Keratinocyte (primary cell): ENCODE results near the gene TAS2R30. TPM values are rescaled to one million over a fixed set of nuclear protein-coding genes. Genes with fewer than 3 reads are reported as not detected.

Experiments
- DNase-seq: peaks from one replicate; pipeline ENCODE4 v3.0.0-alpha.2; 2011; ENCODE audit warnings: low read depth, missing footprints, low spot score
- FAIRE-seq: peaks from 2 replicates; lab custom pipeline; 2011; peaks lifted over from hg19 to GRCh38; lab: Jason Lieb, UNC
- H2AFZ ChIP-seq: 2 replicates; pipeline ENCODE4 v1.6.0; 2012; ENCODE audit warnings: low read length, control low read depth, inconsistent platforms; ENCODE audit not compliant: control insufficient read depth
- H3K27ac ChIP-seq: 2 replicates; pipeline ENCODE4 v1.5.1; 2011; ENCODE audit warnings: low read length; ENCODE audit not compliant: control insufficient read depth, insufficient read depth
- H3K27me3 ChIP-seq: 3 replicates; pipeline ENCODE4 v1.6.0; 2011; ENCODE audit warnings: low read length; ENCODE audit not compliant: control insufficient read depth, insufficient read depth; ENCODE audit errors: extremely low read depth
- H3K36me3 ChIP-seq, 2 experiments: 2 replicates in 1 of 2; 3 replicates in 1 of 2; pipeline ENCODE4 v1.5.1; 2011; ENCODE audit warnings: low read length in 2 of 2, mild to moderate bottlenecking in 1 of 2; ENCODE audit not compliant: control insufficient read depth in 2 of 2, insufficient read depth in 2 of 2; ENCODE audit errors: extremely low read depth in 1 of 2
- H3K4me1 ChIP-seq: 3 replicates; pipeline ENCODE4 v1.5.1; 2011; ENCODE audit warnings: low read length; ENCODE audit not compliant: control insufficient read depth, insufficient read depth; ENCODE audit errors: extremely low read depth
- H3K4me2 ChIP-seq: 3 replicates; pipeline ENCODE4 v1.6.0; 2011; ENCODE audit warnings: low read depth, low read length; ENCODE audit not compliant: control insufficient read depth, insufficient read depth; ENCODE audit errors: extremely low read depth
- H3K4me3 ChIP-seq, 3 experiments: fragments of 200-600 bp in 1 of 3; sonication (generic) in 1 of 3; 2 replicates in 2 of 3; 3 replicates in 1 of 3; pipeline ENCODE4 v1.5.1; 2011 to 2016; ENCODE audit warnings: low read length in 3 of 3, mild to moderate bottlenecking in 3 of 3, control low read depth in 2 of 3, inconsistent platforms in 1 of 3, low read depth in 1 of 3, mixed read lengths in 1 of 3, mixed run types in 1 of 3, moderate library complexity in 1 of 3; ENCODE audit not compliant: control insufficient read depth in 2 of 3, insufficient read depth in 2 of 3; ENCODE audit errors: extremely low read depth in 1 of 3
- H3K79me2 ChIP-seq: 2 replicates; pipeline ENCODE4 v1.6.0; 2012; ENCODE audit warnings: low read length; ENCODE audit not compliant: control insufficient read depth, insufficient read depth
- H3K9ac ChIP-seq: 3 replicates; pipeline ENCODE4 v1.6.0; 2011; ENCODE audit warnings: low read length; ENCODE audit not compliant: control insufficient read depth, insufficient read depth; ENCODE audit errors: extremely low read depth
- H3K9me1 ChIP-seq: 3 replicates; pipeline ENCODE4 v1.6.0; 2011; ENCODE audit warnings: low read length; ENCODE audit not compliant: control insufficient read depth, insufficient read depth; ENCODE audit errors: extremely low read depth
- H3K9me3 ChIP-seq: 2 replicates; pipeline ENCODE4 v1.5.1; 2012; ENCODE audit warnings: low read depth, low read length; ENCODE audit not compliant: control insufficient read depth
- H4K20me1 ChIP-seq: 3 replicates; pipeline ENCODE4 v1.6.0; 2011; ENCODE audit warnings: low read length; ENCODE audit not compliant: control insufficient read depth, insufficient read depth; ENCODE audit errors: extremely low read depth
- EZH2 ChIP-seq: IDR thresholded peaks from one replicate; pipeline ENCODE4 v1.6.1; 2012; ENCODE audit warnings: inconsistent platforms, mild to moderate bottlenecking, low read length, moderate library complexity
- dilution Hi-C: fragments of 300-500 bp; cut with MboI; formaldehyde crosslinking; loops from one replicate; pipeline ENCODE4 v1.7.0; 2020; ENCODE audit warnings: low sequenced_read_pairs; ENCODE audit not compliant: extremely low pct_ligation_motif_present
- polyA plus RNA-seq, 5 experiments: library from polyadenylated mRNA; depleted of rRNA in 3 of 5; stranded (reverse) in 3 of 5; stranded (forward) in 1 of 5; unstranded in 1 of 5; fragments of >200 nt; gene quantifications; 1 replicate in 1 of 5; 2 replicates in 3 of 5; 3 replicates in 1 of 5; pipeline versions ENCODE4 v1.2.1 to v1.2.3, GENCODE V29; 2011 to 2012; ENCODE audit warnings: missing spikeins in 2 of 5, low read depth in 1 of 5, low replicate concordance in 1 of 5
- TF ChIP-seq, protein P1 (sequence below), 3 experiments: IDR thresholded peaks in 1 of 3; conservative IDR thresholded peaks in 1 of 3; optimal IDR thresholded peaks in 1 of 3; 2 replicates in 2 of 3; 3 replicates in 1 of 3; pipeline versions ENCODE3 to v1.5.1; 2011; ENCODE audit warnings: low read length in 3 of 3, mild to moderate bottlenecking in 3 of 3, moderate library complexity in 2 of 3, control low read depth in 1 of 3, inconsistent platforms in 1 of 3; ENCODE audit not compliant: insufficient read depth in 2 of 3; ENCODE audit errors: extremely low read depth in 1 of 3

Gene TAS2R30
- polyA plus RNA-seq, 1 donor (not counting 4 experiments of a cell fraction or from before 2014, with no cell fraction given), result 0.18 TPM

DNA sequence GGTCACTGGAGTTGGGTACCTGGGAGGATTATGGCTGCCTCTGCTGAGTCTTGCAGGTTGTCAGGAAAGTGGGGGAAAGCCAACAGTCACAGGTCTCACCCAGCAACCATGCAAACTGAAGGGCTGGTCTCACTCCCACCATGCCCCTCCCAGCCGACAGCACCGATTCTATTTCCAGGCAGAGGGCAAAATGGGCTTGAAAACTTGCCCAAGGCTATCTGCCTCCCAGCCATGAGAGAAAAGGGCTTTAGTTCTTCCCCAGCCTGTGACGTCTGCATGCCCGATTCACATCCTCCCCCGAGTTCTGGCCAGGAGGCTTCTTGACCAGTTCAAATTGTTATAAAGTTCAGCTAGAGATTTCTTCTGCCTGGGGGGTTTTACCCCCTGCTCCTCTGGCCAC, 9.9 kb upstream of the TAS2R30 start:
- Histone ChIP-seq H3K4me2 (no peak overlapping the region), H3K27me3 (no peaks in the 10 kb centered on the region), H3K4me3 (no peak overlapping the region), H4K20me1 (no peaks in the 10 kb centered on the region), H3K4me1 (no peaks in the 10 kb centered on the region), H3K9me3 (no peaks in the 10 kb centered on the region), H3K9me1 (no peaks in the 10 kb centered on the region), H3K36me3 (no peaks in the 10 kb centered on the region), H2AFZ (no peak overlapping the region), H3K79me2 (peaks cover 24% of the 10 kb centered on the region), H3K9ac (no peak overlapping the region), H3K27ac (no peak overlapping the region)
- dilution Hi-C loops, result no loop called here
- FAIRE-seq (no peak), DNase-seq (no peak)
- TF ChIP-seq, protein P1, sequence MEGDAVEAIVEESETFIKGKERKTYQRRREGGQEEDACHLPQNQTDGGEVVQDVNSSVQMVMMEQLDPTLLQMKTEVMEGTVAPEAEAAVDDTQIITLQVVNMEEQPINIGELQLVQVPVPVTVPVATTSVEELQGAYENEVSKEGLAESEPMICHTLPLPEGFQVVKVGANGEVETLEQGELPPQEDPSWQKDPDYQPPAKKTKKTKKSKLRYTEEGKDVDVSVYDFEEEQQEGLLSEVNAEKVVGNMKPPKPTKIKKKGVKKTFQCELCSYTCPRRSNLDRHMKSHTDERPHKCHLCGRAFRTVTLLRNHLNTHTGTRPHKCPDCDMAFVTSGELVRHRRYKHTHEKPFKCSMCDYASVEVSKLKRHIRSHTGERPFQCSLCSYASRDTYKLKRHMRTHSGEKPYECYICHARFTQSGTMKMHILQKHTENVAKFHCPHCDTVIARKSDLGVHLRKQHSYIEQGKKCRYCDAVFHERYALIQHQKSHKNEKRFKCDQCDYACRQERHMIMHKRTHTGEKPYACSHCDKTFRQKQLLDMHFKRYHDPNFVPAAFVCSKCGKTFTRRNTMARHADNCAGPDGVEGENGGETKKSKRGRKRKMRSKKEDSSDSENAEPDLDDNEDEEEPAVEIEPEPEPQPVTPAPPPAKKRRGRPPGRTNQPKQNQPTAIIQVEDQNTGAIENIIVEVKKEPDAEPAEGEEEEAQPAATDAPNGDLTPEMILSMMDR (optimal IDR thresholded peaks at IDR 0.05 in 1 of 3, IDR thresholded peaks at IDR 0.05 in 1 of 3, conservative IDR thresholded peaks at IDR 0.05 in 1 of 3; ENCODE audit: extremely low read depth in 1 of 3, insufficient read depth in 2 of 3, low read length in 3 of 3), result no peak
- TF ChIP-seq EZH2, result no peak

DNA sequence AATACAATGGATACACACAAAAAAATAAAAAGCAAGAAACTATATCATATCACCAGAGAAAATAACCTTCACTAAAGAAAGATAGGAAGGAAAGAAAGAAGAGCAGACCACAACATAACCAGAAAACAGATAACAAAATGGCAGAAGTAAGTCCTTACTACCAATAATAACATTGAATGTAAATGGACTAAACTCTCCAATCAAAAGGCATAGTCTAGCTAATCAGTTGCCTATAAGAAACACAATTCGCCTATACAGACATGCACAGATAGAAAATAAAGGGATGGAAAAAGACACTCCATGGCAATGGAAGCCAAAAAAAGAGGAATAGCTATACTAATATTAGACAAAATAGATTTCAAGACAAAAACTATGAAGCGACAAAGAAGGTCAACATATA, 8.9 kb upstream of the TAS2R30 start:
- Histone ChIP-seq H4K20me1 (no peaks in the 10 kb centered on the region), H3K9me3 (no peaks in the 10 kb centered on the region), H3K9me1 (no peaks in the 10 kb centered on the region), H3K4me3 (no peak overlapping the region), H3K9ac (no peak overlapping the region), H3K4me2 (no peak overlapping the region), H3K27ac (no peak overlapping the region), H3K36me3 (no peaks in the 10 kb centered on the region), H2AFZ (no peak overlapping the region), H3K79me2 (peaks cover 24% of the 10 kb centered on the region), H3K4me1 (no peaks in the 10 kb centered on the region), H3K27me3 (no peaks in the 10 kb centered on the region)
- dilution Hi-C loops, result no loop called here
- DNase-seq (no peak), FAIRE-seq (no peak)
- no peak for TF ChIP-seq EZH2
- TF ChIP-seq, protein P1 (optimal IDR thresholded peaks at IDR 0.05 in 1 of 3, IDR thresholded peaks at IDR 0.05 in 1 of 3, conservative IDR thresholded peaks at IDR 0.05 in 1 of 3; ENCODE audit: extremely low read depth in 1 of 3, insufficient read depth in 2 of 3, low read length in 3 of 3), result no peak
